ENCODE data around the gene MED23.

Gene MED23

GRCh38 chr6:131627724-131628682 is at the start of gene MED23:
MED23 (minus strand) TSS chr6:131628242; CDS start chr6:131628049, 193 bp downstream.
- FAIRE-seq (peak; percentile 55), DNase-seq (ENCODE audit: insufficient read length, low spot score) (peak; percentile 50)
- TF ChIP-seq POLR2A (IDR thresholded peaks at IDR 0.05; ENCODE audit: low read depth, low read length), result peak; percentile 52

GRCh38 chr6:131673184-131673583 is 45.1 kb upstream of the MED23 start:
- FAIRE-seq, result no peak
- DNase-seq (ENCODE audit: insufficient read length, low spot score), result no peak
- no peak for TF ChIP-seq POLR2A (IDR thresholded peaks at IDR 0.05; ENCODE audit: low read depth, low read length)

GRCh38 chr6:131669891-131670290 is 41.8 kb upstream of the MED23 start:
- no peak for TF ChIP-seq POLR2A (IDR thresholded peaks at IDR 0.05; ENCODE audit: low read depth, low read length)
- FAIRE-seq, result no peak

GRCh38 chr6:131663578-131664165 is 35.6 kb upstream of the MED23 start:
- FAIRE-seq, result no peak
- DNase-seq (ENCODE audit: insufficient read length, low spot score), result no peak

More at GRCh38 chr6:131669891-131670290, 41.8 kb upstream of the MED23 start:
- no peak for DNase-seq (ENCODE audit: insufficient read length, low spot score)

GRCh38 chr6:131660195-131660594 is 32.2 kb upstream of the MED23 start:
- peak; percentile 90 for FAIRE-seq
- DNase-seq (ENCODE audit: insufficient read length, low spot score), result no peak
- no peak for TF ChIP-seq POLR2A (IDR thresholded peaks at IDR 0.05; ENCODE audit: low read depth, low read length)

More at GRCh38 chr6:131663578-131664165, 35.6 kb upstream of the MED23 start:
- TF ChIP-seq POLR2A (IDR thresholded peaks at IDR 0.05; ENCODE audit: low read depth, low read length), result no peak

GRCh38 chr6:131658287-131658686 is 30.2 kb upstream of the MED23 start:
- no peak for TF ChIP-seq POLR2A (IDR thresholded peaks at IDR 0.05; ENCODE audit: low read depth, low read length)
- no peak for DNase-seq (ENCODE audit: insufficient read length, low spot score)
- FAIRE-seq, result no peak

- DNase-seq (ENCODE audit: insufficient read length, low spot score) (no peak), FAIRE-seq (no peak)
- no peak for TF ChIP-seq POLR2A (IDR thresholded peaks at IDR 0.05; ENCODE audit: low read depth, low read length)
These were observed 29.6 kb upstream of the MED23 start for GRCh38 chr6:131657630-131658111.

- DNase-seq (ENCODE audit: insufficient read length, low spot score) (no peak), FAIRE-seq (no peak)
- TF ChIP-seq POLR2A (IDR thresholded peaks at IDR 0.05; ENCODE audit: low read depth, low read length), result no peak
These were observed 29.2 kb upstream of the MED23 start for GRCh38 chr6:131657222-131657621.

GRCh38 chr6:131656667-131657066 is 28.6 kb upstream of the MED23 start:
- no peak for TF ChIP-seq POLR2A (IDR thresholded peaks at IDR 0.05; ENCODE audit: low read depth, low read length)
- no peak for FAIRE-seq
- DNase-seq (ENCODE audit: insufficient read length, low spot score), result no peak

- DNase-seq (ENCODE audit: insufficient read length, low spot score) (no peak), FAIRE-seq (no peak)
- TF ChIP-seq POLR2A (IDR thresholded peaks at IDR 0.05; ENCODE audit: low read depth, low read length), result no peak
These were observed 27.9 kb upstream of the MED23 start for GRCh38 chr6:131655951-131656350.

- DNase-seq (ENCODE audit: insufficient read length, low spot score) (no peak), FAIRE-seq (no peak)
- no peak for TF ChIP-seq POLR2A (IDR thresholded peaks at IDR 0.05; ENCODE audit: low read depth, low read length)
These were observed 27.3 kb upstream of the MED23 start for GRCh38 chr6:131655387-131655786.

- FAIRE-seq (no peak), DNase-seq (ENCODE audit: insufficient read length, low spot score) (no peak)
- TF ChIP-seq POLR2A (IDR thresholded peaks at IDR 0.05; ENCODE audit: low read depth, low read length), result no peak
These were observed 26.3 kb upstream of the MED23 start for GRCh38 chr6:131654326-131654725.

- DNase-seq (ENCODE audit: insufficient read length, low spot score) (no peak), FAIRE-seq (peak; percentile 92)
- TF ChIP-seq POLR2A (IDR thresholded peaks at IDR 0.05; ENCODE audit: low read depth, low read length), result no peak
These were observed 24.4 kb upstream of the MED23 start for GRCh38 chr6:131652472-131652871.

- no peak for DNase-seq (ENCODE audit: insufficient read length, low spot score)
- no peak for FAIRE-seq
- no peak for TF ChIP-seq POLR2A (IDR thresholded peaks at IDR 0.05; ENCODE audit: low read depth, low read length)
These were observed 23.7 kb upstream of the MED23 start for GRCh38 chr6:131651782-131652181.
